OCI-LY3 (cell line): Measurements from ENCODE around the gene PLEKHG3.

ENCODE experiments used
- EZH2phosphoT487 ChIP-seq: fragments of 200-600 bp; shearing (Covaris generic); IDR thresholded peaks from 2 replicates; pipeline ENCODE4 v1.6.1; 2018; ENCODE audit warnings: antibody characterized with exemption, mixed run types, low read depth
- TF ChIP-seq, protein P1 (sequence below): fragments of 200-600, 300-600 bp; sonication (generic); IDR thresholded peaks from 2 replicates; pipeline ENCODE4 v1.5.1; 2014; ENCODE audit warnings: antibody characterized with exemption, low read length, low read depth

- TF ChIP-seq EZH2phosphoT487: no peak
- TF ChIP-seq, protein P1, sequence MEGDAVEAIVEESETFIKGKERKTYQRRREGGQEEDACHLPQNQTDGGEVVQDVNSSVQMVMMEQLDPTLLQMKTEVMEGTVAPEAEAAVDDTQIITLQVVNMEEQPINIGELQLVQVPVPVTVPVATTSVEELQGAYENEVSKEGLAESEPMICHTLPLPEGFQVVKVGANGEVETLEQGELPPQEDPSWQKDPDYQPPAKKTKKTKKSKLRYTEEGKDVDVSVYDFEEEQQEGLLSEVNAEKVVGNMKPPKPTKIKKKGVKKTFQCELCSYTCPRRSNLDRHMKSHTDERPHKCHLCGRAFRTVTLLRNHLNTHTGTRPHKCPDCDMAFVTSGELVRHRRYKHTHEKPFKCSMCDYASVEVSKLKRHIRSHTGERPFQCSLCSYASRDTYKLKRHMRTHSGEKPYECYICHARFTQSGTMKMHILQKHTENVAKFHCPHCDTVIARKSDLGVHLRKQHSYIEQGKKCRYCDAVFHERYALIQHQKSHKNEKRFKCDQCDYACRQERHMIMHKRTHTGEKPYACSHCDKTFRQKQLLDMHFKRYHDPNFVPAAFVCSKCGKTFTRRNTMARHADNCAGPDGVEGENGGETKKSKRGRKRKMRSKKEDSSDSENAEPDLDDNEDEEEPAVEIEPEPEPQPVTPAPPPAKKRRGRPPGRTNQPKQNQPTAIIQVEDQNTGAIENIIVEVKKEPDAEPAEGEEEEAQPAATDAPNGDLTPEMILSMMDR: no peak
Observed at GRCh38 chr14:64790478-64790877, 86.3 kb downstream of the PLEKHG3 start.
